ENCODE data around the gene MLEC.

The MLEC gene

DNA sequence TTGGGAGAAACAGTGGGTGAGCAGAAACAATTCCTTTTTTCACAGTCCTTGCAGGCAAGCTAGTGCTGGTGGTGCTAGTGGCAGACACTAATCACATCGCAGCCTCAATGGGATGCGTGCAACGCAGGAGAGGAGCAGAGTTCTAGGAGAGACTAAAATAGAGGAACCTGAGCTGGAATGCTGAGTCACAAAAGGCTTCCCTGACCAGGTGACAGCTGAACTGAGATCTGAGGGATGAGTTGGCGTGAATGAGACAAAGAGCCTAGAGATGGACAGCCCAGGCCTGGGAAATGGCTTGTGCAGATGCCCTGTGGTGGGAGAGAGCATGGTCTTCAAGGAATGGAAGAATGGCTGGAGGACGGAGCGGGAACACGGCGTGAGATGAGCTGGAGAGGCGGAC, 64.4 kb downstream of the MLEC start:
- H3K27me3 ChIP-seq (ENCODE audit: insufficient read depth, low read length, poor library complexity) = no peaks in the 10 kb centered on the region
- no peak overlapping the region for H3K9ac ChIP-seq (ENCODE audit: low read depth, low read length)
- H3K79me2 ChIP-seq (ENCODE audit: insufficient read depth, low read length) = no peaks in the 10 kb centered on the region
- H4K20me1 ChIP-seq (ENCODE audit: insufficient read depth, low read length) = no peaks in the 10 kb centered on the region
- no peak for TF ChIP-seq EZH2 (IDR thresholded peaks at IDR 0.05; ENCODE audit: borderline replicate concordance, low read depth, low read length, severe bottlenecking)
- TF ChIP-seq, protein P1, sequence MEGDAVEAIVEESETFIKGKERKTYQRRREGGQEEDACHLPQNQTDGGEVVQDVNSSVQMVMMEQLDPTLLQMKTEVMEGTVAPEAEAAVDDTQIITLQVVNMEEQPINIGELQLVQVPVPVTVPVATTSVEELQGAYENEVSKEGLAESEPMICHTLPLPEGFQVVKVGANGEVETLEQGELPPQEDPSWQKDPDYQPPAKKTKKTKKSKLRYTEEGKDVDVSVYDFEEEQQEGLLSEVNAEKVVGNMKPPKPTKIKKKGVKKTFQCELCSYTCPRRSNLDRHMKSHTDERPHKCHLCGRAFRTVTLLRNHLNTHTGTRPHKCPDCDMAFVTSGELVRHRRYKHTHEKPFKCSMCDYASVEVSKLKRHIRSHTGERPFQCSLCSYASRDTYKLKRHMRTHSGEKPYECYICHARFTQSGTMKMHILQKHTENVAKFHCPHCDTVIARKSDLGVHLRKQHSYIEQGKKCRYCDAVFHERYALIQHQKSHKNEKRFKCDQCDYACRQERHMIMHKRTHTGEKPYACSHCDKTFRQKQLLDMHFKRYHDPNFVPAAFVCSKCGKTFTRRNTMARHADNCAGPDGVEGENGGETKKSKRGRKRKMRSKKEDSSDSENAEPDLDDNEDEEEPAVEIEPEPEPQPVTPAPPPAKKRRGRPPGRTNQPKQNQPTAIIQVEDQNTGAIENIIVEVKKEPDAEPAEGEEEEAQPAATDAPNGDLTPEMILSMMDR (IDR thresholded peaks at IDR 0.05; ENCODE audit: borderline replicate concordance, extremely low read depth, low read length, poor library complexity, severe bottlenecking) = no peak
- no peak overlapping the region for H2AFZ ChIP-seq (ENCODE audit: low read depth, low read length)
- H3K9me3 ChIP-seq (ENCODE audit: insufficient read depth, low read length, severe bottlenecking) = peaks cover 4% of the 10 kb centered on the region
- H3K36me3 ChIP-seq (ENCODE audit: insufficient read depth, low read length) = no peaks in the 10 kb centered on the region
- no peak overlapping the region for H3K27ac ChIP-seq (ENCODE audit: low read length)
- H3K4me3 ChIP-seq (ENCODE audit: low read depth in 1 of 2, low read length in 2 of 2) = no peak overlapping the region
- ATAC-seq (ENCODE audit: insufficient read depth, low read depth) (no peak), DNase-seq (no peak)
- no peak overlapping the region for H3K4me2 ChIP-seq (ENCODE audit: insufficient read depth, low read length)
- H3K4me1 ChIP-seq (ENCODE audit: insufficient read depth, low read length) = no peaks in the 10 kb centered on the region
